Measurements from ENCODE around the gene CSK.

DNA sequence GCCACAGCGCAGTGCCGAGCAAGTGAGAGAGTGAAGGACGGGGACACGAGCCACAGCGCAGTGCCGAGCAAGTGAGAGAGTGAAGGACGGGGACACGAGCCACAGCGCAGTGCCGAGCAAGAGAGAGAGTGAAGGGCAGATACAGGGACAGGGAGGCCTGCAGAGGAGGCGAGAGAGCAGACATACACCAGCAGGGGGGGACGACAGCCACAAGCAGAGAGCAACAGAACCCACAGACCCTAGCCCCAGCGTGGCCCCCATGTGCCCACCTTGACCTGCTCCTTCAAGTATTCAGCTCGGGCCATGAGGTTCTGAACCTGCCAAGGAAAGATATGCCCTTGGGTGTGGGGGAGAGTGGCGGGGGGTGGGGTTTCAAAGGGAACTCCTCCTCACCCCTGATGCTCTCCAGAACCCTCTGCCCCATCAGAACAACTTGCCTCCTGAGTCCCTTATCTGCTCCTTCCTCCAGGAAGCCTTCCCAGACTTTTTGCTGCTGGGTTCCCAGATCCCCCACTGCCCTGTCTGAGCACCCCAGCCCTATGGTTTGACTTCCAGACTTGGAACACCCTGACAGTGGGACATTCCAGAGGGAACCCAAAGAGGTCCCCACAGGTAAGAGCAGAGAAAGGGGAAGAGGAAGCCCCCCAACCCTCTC, 55.7 kb downstream of the CSK start:
- TF ChIP-seq CTCF (IDR thresholded peaks at IDR 0.05): no peak
- no peak for TF ChIP-seq POLR2A (IDR thresholded peaks at IDR 0.05)

Data from esophagus squamous epithelium (tissue), 4 donors.